Mesangial cell (primary cell): Measurements from ENCODE around the gene LSAMP. TPM values are rescaled to one million over a fixed set of nuclear protein-coding genes. Genes with fewer than 3 reads are reported as not detected.

ENCODE experiments used
- total RNA-seq: library from RNA; depleted of rRNA; stranded (reverse); fragments of >200 nt; gene quantifications from 2 replicates; pipeline ENCODE4 v1.2.3, GENCODE V29; 2015

LSAMP gene
- 9.8 and 20.9 TPM in 2 replicates for total RNA-seq

DNA sequence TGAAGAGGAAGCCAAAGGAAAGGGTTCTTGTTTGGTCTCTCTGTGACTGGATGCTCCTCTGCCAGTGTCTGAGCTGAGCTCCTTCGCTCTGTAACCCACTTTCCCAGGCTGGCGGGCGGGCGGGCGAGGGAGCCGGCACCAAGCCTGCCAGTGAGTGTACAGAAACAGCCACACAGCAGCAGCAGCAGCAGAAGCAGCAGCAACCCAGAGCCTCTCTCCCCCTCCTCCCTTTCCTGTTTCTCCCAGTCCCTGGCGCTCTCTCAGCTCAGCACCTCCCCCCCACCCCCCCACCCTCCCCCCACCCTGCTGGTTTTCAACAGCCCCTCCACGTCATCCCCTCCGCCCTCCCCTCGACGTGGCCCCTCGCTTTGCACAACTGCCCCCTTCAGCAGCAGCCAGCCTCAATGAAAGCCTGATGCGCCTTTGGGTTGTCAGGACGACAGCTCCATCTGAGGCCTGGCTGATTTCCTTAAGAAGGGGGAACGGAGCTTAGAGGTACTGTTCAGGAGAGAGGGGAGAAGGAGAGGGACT is at the start of gene LSAMP:
Gene LSAMP, minus strand, starts transcription at position 177 of the 531 bp plus-strand sequence.

